Loucy (cell line): ENCODE data around the gene ASIC5.

Experiments
- CTCF ChIP-seq: fragments of 200-600 bp; sonication (generic); conservative IDR thresholded peaks from 2 replicates; pipeline ENCODE4 v1.5.1; 2014; ENCODE audit warnings: mild to moderate bottlenecking, antibody characterized with exemption, low read length
- EZH2phosphoT487 ChIP-seq: fragments of 200-600 bp; IDR thresholded peaks from 2 replicates; pipeline ENCODE4 v1.6.1; 2018; ENCODE audit warnings: antibody characterized with exemption, mild to moderate bottlenecking, moderate library complexity, borderline replicate concordance

GRCh38 chr4:155906554-155907247 lies 40.6 kb upstream of the ASIC5 start:
- TF ChIP-seq CTCF (no peak), EZH2phosphoT487 (no peak)
